ENCODE measurements around the gene ADARB1. TPM values are rescaled to one million over a fixed set of nuclear protein-coding genes. Genes with fewer than 3 reads are reported as not detected.

The ADARB1 gene
- total RNA-seq, 1 donor from 2014 or later: 14.0 TPM

- no peak for DNase-seq (ENCODE audit: low read depth)
- Histone ChIP-seq H3K4me3 (ENCODE audit: low read depth, low read length) (no peak overlapping the region), H3K27me3 (ENCODE audit: control insufficient read depth, insufficient read depth, low read length) (no peaks in the 10 kb centered on the region), H3K36me3 (ENCODE audit: control insufficient read depth, insufficient read depth, low read length) (no peaks in the 10 kb centered on the region)
- no peak for FAIRE-seq
- TF ChIP-seq CTCF (IDR thresholded peaks at IDR 0.05; ENCODE audit: insufficient read depth, low read length, severe bottlenecking): no peak
Observed at GRCh38 chr21:45228656-45229240, 154.4 kb downstream of the ADARB1 start.

GRCh38 chr21:45231705-45232104 is 157.3 kb downstream of the ADARB1 start:
- H3K4me3 ChIP-seq (ENCODE audit: low read depth, low read length): no peak overlapping the region
- TF ChIP-seq CTCF (IDR thresholded peaks at IDR 0.05; ENCODE audit: insufficient read depth, low read length, severe bottlenecking): no peak
- FAIRE-seq (no peak), DNase-seq (ENCODE audit: low read depth) (no peak)
- no peaks in the 10 kb centered on the region for H3K36me3 ChIP-seq (ENCODE audit: control insufficient read depth, insufficient read depth, low read length)
- no peaks in the 10 kb centered on the region for H3K27me3 ChIP-seq (ENCODE audit: control insufficient read depth, insufficient read depth, low read length)

GRCh38 chr21:45234127-45234526 is 159.7 kb downstream of the ADARB1 start:
- no peaks in the 10 kb centered on the region for H3K36me3 ChIP-seq (ENCODE audit: control insufficient read depth, insufficient read depth, low read length)
- H3K27me3 ChIP-seq (ENCODE audit: control insufficient read depth, insufficient read depth, low read length): no peaks in the 10 kb centered on the region
- no peak overlapping the region for H3K4me3 ChIP-seq (ENCODE audit: low read depth, low read length)
- no peak for DNase-seq (ENCODE audit: low read depth)
- no peak for TF ChIP-seq CTCF (IDR thresholded peaks at IDR 0.05; ENCODE audit: insufficient read depth, low read length, severe bottlenecking)
- FAIRE-seq: no peak

- TF ChIP-seq CTCF (IDR thresholded peaks at IDR 0.05; ENCODE audit: insufficient read depth, low read length, severe bottlenecking): no peak
- Histone ChIP-seq H3K27me3 (ENCODE audit: control insufficient read depth, insufficient read depth, low read length) (no peaks in the 10 kb centered on the region), H3K36me3 (ENCODE audit: control insufficient read depth, insufficient read depth, low read length) (no peaks in the 10 kb centered on the region), H3K4me3 (ENCODE audit: low read depth, low read length) (no peak overlapping the region)
- no peak for FAIRE-seq
- DNase-seq (ENCODE audit: low read depth): no peak
Observed at GRCh38 chr21:45234965-45235364, 160.6 kb downstream of the ADARB1 start.

- FAIRE-seq (no peak), DNase-seq (ENCODE audit: low read depth) (no peak)
- Histone ChIP-seq H3K36me3 (ENCODE audit: control insufficient read depth, insufficient read depth, low read length) (no peaks in the 10 kb centered on the region), H3K4me3 (ENCODE audit: low read depth, low read length) (no peak overlapping the region), H3K27me3 (ENCODE audit: control insufficient read depth, insufficient read depth, low read length) (no peaks in the 10 kb centered on the region)
- TF ChIP-seq CTCF (IDR thresholded peaks at IDR 0.05; ENCODE audit: insufficient read depth, low read length, severe bottlenecking): no peak
Observed at GRCh38 chr21:45235488-45235887, 161.1 kb downstream of the ADARB1 start.

GRCh38 chr21:45236481-45236880 is 162.1 kb downstream of the ADARB1 start:
- no peaks in the 10 kb centered on the region for H3K27me3 ChIP-seq (ENCODE audit: control insufficient read depth, insufficient read depth, low read length)
- FAIRE-seq (no peak), DNase-seq (ENCODE audit: low read depth) (no peak)
- no peaks in the 10 kb centered on the region for H3K36me3 ChIP-seq (ENCODE audit: control insufficient read depth, insufficient read depth, low read length)
- TF ChIP-seq CTCF (IDR thresholded peaks at IDR 0.05; ENCODE audit: insufficient read depth, low read length, severe bottlenecking): no peak
- H3K4me3 ChIP-seq (ENCODE audit: low read depth, low read length): no peak overlapping the region

Data from bronchial epithelial cell (primary cell).